Subcutaneous abdominal adipose tissue (tissue), 5 donors: Measurements from ENCODE around the gene LRRTM4.
"Not testable (repeated sequence)": the region's sequence is repeated elsewhere in the genome, so short reads cannot be mapped to it uniquely, and the experiment has no call there.

Experiments used
- H3K27ac ChIP-seq: one replicate; pipeline ENCODE4 v1.7.0; 2013; ENCODE audit warnings: low read depth, mild to moderate bottlenecking, inconsistent platforms, low read length, moderate library complexity
- H3K27me3 ChIP-seq, 5 donors: one replicate each; pipeline ENCODE4 v1.7.0; 2013; ENCODE audit warnings: low read length in 5 of 5, inconsistent platforms in 1 of 5; ENCODE audit not compliant: control insufficient read depth in 5 of 5, insufficient read depth in 4 of 5
- H3K36me3 ChIP-seq, 5 donors: one replicate each; pipeline ENCODE4 v1.7.0; 2013; ENCODE audit warnings: low read length in 5 of 5; ENCODE audit not compliant: control insufficient read depth in 5 of 5, insufficient read depth in 5 of 5
- H3K4me1 ChIP-seq, 5 donors: one replicate each; pipeline ENCODE4 v1.7.0; 2013; ENCODE audit warnings: low read length in 5 of 5, mild to moderate bottlenecking in 3 of 5, moderate library complexity in 1 of 5; ENCODE audit not compliant: control insufficient read depth in 5 of 5, insufficient read depth in 5 of 5
- H3K4me3 ChIP-seq, 5 donors: one replicate each; pipeline ENCODE4 v1.7.0; 2013; ENCODE audit warnings: low read length in 5 of 5, low read depth in 1 of 5
- H3K9ac ChIP-seq, 5 donors: one replicate each; pipeline ENCODE4 v1.7.0; 2013; ENCODE audit warnings: low read length in 5 of 5, mild to moderate bottlenecking in 4 of 5, moderate library complexity in 3 of 5
- H3K9me3 ChIP-seq, 5 donors: one replicate each; pipeline ENCODE4 v1.7.0; 2013; ENCODE audit warnings: low read length in 5 of 5; ENCODE audit not compliant: control insufficient read depth in 5 of 5
- donor health status: healthy.
- donor health status: healthy.
- donor health status: healthy.
- donor health status: healthy.
- donor health status: healthy.

LRRTM4 gene

DNA sequence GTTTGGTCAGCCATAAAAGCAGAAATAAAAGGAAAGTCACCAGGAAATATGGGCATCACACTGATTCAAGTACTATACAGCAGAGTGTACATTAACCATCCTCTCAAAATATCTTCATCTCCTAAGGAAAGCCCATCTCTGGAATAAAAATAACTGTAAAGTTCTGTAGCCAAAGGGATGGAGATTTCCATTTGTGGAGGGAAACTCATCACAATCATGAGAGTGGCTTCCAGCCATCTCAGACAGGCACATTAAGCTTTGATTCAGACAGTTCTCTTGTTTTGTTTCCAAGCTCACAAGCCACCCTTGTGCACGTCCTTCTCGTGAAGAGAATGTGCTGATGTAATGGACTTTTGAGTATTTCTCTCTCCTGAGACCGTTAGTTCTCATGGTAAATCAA, 695.5 kb downstream of the LRRTM4 start:
- Histone ChIP-seq H3K36me3 (no peaks in the 10 kb centered on the region), H3K4me1 (no peaks in the 10 kb centered on the region), H3K27me3 (no peaks in the 10 kb centered on the region), H3K9ac (no peak overlapping the region), H3K9me3 (no peaks in the 10 kb centered on the region), H3K4me3 (no peak overlapping the region), H3K27ac (no peak overlapping the region)

DNA sequence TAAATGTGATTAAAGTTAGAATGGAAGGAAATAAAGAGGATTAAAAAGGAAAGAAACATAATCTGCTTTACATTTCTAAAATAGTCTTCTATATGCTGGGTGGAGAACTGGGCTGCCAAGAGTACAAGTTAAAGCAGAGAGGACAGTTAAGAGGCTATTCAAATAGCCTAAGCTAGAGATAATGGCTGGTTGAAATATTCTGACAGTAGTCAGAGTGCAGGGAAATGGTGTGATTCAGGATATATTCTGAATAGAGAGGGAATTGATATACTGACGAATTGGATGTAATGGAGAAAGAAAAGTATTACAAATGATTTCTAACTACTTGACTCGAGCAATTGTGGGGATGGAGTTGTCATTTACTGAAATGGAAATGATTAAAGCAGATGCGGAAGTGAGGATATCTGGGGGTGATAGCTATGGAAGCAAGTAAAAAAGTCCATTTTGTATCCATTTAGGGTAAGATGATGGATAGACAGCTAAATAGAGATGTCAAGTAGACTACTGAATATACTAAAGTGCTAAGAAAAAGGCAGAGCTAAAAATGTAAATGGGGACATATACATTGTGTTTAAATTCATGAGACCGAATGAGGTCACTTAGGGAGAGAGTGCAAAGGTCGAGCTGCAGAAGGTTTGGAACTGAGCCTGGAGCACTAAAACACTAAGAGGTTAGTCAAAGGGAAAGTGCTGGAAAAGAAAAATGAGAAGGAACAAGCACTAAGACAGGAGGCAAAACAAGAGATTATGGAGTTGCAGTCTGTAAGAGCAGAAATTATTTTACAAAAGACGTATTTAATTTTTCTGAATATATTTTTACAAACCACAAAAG, 696.8 kb downstream of the LRRTM4 start:
- Histone ChIP-seq H3K4me1 (no peaks in the 10 kb centered on the region), H3K27me3 (no peaks in the 10 kb centered on the region), H3K4me3 (no peak overlapping the region), H3K9me3 (no peaks in the 10 kb centered on the region), H3K9ac (no peak overlapping the region), H3K36me3 (no peaks in the 10 kb centered on the region), H3K27ac (no peak overlapping the region)

DNA sequence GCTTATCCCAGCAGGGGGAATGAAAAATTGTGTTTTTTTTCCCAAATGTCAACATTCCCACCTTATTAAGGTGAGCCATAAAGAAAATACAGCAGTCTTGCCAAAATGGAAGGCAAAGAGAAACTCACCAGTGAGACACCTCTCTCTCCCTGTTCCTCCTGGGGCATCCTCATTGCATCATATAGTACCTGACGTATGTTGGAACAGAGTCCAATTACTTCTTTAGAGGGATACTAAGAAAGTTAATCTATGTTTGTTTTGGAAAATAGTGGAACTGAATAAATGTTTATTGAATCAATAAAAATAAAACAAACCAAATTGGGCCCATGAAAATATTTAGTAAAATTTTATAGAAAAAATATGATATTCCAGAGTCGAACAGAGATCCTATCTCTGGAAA, 700.4 kb downstream of the LRRTM4 start:
- Histone ChIP-seq H3K27ac (no peak overlapping the region), H3K9ac (no peak overlapping the region), H3K36me3 (no peaks in the 10 kb centered on the region), H3K4me3 (no peak overlapping the region), H3K9me3 (no peaks in the 10 kb centered on the region), H3K27me3 (no peaks in the 10 kb centered on the region), H3K4me1 (no peaks in the 10 kb centered on the region)

DNA sequence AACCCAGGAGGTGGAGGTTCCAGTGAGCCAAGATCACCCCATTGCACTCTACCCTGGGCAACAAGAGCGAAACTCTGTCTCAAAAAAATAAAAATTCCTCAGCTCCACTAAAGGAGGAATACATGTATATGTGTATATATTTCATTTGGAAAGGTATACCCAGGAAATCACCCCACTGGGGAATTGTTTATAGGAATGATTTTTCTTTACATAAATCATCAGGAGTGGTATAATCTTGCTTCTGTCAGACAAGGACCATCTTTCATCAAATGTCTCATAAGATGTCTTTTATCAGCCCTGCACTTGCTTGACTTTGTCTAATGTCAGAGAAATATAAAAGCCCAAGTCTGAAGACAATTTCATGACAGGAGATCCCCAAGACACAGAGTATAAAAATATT, 709.1 kb downstream of the LRRTM4 start:
- Histone ChIP-seq H3K4me1 (no peaks in the 10 kb centered on the region), H3K9ac (no peak overlapping the region), H3K36me3 (no peaks in the 10 kb centered on the region), H3K27me3 (no peaks in the 10 kb centered on the region), H3K27ac (no peak overlapping the region), H3K4me3 (no peak overlapping the region), H3K9me3 (no peaks in the 10 kb centered on the region)

DNA sequence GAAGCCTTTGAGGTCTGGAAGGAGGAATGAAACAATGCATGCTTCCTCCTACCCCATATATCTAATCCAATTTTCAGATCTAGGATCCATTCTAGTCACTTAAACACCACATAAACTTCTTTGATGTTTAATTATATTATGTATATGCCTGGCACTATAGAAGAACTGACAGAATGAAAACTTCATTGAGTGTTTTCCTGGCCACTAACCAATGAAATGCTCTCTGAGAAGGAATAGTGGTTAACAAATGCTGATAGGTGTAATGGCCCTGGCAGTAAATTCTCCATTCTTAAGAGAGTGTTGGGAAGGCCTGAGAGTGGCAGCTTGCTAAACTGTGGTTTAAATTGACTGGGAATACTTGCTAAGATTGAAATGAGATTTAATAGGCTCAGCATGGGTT, 710.0 kb downstream of the LRRTM4 start:
- H3K36me3 ChIP-seq, result no peaks in the 10 kb centered on the region
- H3K9me3 ChIP-seq, result no peaks in the 10 kb centered on the region
- H3K27me3 ChIP-seq, result no peaks in the 10 kb centered on the region
- no peak overlapping the region for H3K9ac ChIP-seq
- H3K27ac ChIP-seq, result no peak overlapping the region
- H3K4me1 ChIP-seq, result no peaks in the 10 kb centered on the region
- no peak overlapping the region for H3K4me3 ChIP-seq

DNA sequence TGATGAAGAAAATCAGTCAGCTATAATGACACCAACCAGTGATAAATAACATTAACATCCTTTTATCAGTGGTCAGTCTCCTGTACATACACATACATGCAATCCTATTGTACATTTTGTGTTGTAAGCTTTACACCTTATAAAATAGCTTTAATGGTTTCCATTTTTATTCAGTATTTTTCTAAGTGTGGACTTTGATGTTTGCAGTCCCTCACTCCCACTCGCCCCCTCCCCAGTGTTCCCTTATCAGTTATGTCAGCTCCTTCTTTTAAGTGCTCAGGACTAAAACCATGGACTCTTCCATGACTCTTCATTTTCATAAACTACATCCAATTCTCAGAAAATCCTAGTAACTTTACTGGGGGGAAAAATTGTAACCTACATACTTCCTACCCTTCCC, 713.0 kb downstream of the LRRTM4 start:
- Histone ChIP-seq H3K4me3 (no peak overlapping the region), H3K9me3 (no peaks in the 10 kb centered on the region), H3K36me3 (no peaks in the 10 kb centered on the region)

DNA sequence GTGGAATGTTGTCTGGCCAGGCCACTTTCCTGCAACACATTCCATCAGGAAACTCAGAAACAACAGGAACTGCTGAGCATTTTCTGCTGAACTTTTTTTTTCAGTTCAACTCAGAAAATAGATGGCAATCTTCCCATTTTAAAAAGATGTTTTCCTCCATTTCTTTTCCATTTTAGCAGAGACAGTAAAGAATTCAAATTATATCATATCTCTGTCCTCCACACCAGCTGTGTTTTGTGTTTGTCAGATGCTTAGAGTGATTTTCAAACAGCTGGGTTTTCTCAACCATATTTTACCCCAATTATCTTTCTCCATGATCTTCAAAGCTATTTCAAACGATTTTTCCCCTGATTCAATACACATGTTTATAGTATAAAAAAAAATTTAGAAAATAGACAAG, 713.4 kb downstream of the LRRTM4 start:
- H3K36me3 ChIP-seq, result no peaks in the 10 kb centered on the region
- no peaks in the 10 kb centered on the region for H3K4me1 ChIP-seq
- no peak overlapping the region for H3K4me3 ChIP-seq
- no peak overlapping the region for H3K27ac ChIP-seq
- no peaks in the 10 kb centered on the region for H3K9me3 ChIP-seq
- H3K27me3 ChIP-seq, result no peaks in the 10 kb centered on the region
- no peak overlapping the region for H3K9ac ChIP-seq

More for the DNA sequence above, 713.0 kb downstream of the LRRTM4 start:
- no peaks in the 10 kb centered on the region for H3K27me3 ChIP-seq
- H3K27ac ChIP-seq, result no peak overlapping the region
- H3K4me1 ChIP-seq, result no peaks in the 10 kb centered on the region
- H3K9ac ChIP-seq, result no peak overlapping the region

DNA sequence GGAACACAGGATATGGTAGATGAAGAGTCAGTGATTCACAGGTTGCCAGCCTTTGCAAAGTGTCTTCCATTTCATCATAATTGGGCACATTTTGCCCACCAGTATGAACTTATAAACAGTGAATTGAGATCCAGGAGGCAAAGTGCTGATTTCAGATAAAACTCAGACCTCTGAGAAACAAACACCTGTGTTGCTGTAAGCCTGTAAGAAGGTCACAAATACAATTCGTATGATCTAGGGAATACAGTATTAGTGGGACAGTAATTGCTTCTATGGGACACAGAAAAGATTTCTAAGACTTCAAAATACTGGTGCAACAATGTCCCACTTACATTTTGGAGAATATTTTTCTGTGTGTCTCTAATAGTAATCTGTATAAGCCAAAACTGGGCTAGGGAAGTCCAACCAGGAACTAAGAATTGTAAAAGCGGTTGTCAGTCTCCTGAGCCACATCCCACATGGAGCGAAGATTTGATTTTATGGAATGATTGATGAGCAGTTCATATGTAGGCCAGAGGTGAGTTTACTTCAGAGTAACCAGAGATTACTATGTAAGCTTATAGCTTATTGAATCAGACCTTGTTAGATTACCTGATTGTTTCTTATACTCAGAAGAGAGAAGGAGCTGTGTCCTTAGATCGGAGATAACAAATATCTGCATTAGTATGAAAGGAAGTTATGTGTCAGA, 728.4 kb downstream of the LRRTM4 start:
- H3K9me3 ChIP-seq, result no peaks in the 10 kb centered on the region

DNA sequence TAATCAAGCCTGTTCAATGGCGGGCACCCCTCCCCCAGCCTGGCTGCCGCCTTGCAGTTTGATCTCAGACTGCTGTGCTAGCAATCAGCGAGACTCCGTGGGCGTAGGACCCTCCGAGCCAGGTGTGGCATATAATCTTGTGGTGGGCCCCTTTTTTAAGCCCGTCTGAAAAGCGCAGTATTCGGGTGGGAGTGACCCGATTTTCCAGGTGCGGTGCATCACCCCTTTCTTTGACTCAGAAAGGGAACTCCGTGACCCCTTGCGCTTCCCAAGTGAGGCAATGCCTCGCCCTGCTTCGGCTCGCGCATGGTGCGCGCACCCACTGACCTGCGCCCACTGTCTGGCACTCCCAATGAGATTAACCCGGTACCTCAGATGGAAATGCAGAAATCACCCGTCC, 740.9 kb downstream of the LRRTM4 start:
- H3K4me1 ChIP-seq, H3K9me3 ChIP-seq, H3K27me3 ChIP-seq, H3K36me3 ChIP-seq, H3K9ac ChIP-seq, H3K27ac ChIP-seq, H3K4me3 ChIP-seq: not testable (repeated sequence)

More for the DNA sequence above, 728.4 kb downstream of the LRRTM4 start:
- H3K36me3 ChIP-seq, result no peaks in the 10 kb centered on the region
- H3K4me1 ChIP-seq, result no peaks in the 10 kb centered on the region
- no peaks in the 10 kb centered on the region for H3K27me3 ChIP-seq
- H3K9ac ChIP-seq, result no peak overlapping the region
- H3K27ac ChIP-seq, result no peak overlapping the region
- no peak overlapping the region for H3K4me3 ChIP-seq

DNA sequence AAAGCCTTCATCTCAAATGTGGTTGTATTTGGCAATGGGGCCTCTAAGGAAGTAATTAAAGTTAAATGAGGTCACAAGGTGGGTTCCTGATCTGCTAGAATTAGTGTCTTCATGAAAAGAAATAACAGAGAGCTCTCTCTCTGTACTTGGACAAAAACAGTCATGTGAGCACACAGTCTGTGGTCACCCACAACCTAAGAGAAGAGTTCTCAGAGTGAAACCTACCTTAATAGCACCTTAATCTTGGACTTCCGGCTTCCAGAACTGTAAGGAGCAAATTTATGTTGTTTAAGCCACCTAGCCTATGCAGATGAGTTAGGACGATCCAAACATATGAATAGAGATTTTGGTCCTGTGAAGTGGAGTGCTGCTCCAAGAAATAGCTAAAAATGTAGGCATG, 758.9 kb downstream of the LRRTM4 start:
- no peaks in the 10 kb centered on the region for H3K27me3 ChIP-seq
- H3K27ac ChIP-seq, result no peak overlapping the region
- H3K9me3 ChIP-seq, result no peaks in the 10 kb centered on the region
- no peak overlapping the region for H3K9ac ChIP-seq
- H3K4me1 ChIP-seq, result no peaks in the 10 kb centered on the region
- no peaks in the 10 kb centered on the region for H3K36me3 ChIP-seq
- no peak overlapping the region for H3K4me3 ChIP-seq
